Mesenchymal stem cell (in vitro differentiated cells and primary cell): ENCODE data around the gene GABRB3.

Experiments
- DNase-seq: peaks from one replicate; pipeline ENCODE4 v3.0.0-alpha.2; 2013
- H2AFZ ChIP-seq: one replicate; pipeline ENCODE4 v1.6.1; 2013; ENCODE audit warnings: low read depth, mild to moderate bottlenecking, control low read depth, inconsistent platforms, low read length, moderate library complexity
- H2AK5ac ChIP-seq: 2 replicates; pipeline ENCODE4 v1.6.1; 2013; ENCODE audit warnings: low read length, moderate library complexity, mild to moderate bottlenecking, inconsistent platforms; ENCODE audit not compliant: severe bottlenecking
- H2BK120ac ChIP-seq: one replicate; pipeline ENCODE4 v1.6.1; 2013; ENCODE audit warnings: low read depth, mild to moderate bottlenecking, inconsistent platforms, low read length, moderate library complexity
- H2BK12ac ChIP-seq, 2 experiments: one replicate each; pipeline ENCODE4 v1.6.1; 2013; ENCODE audit warnings: inconsistent platforms in 2 of 2, low read length in 2 of 2, mild to moderate bottlenecking in 2 of 2, moderate library complexity in 2 of 2, control low read depth in 1 of 2
- H2BK15ac ChIP-seq: one replicate; pipeline ENCODE4 v1.6.1; 2013; ENCODE audit warnings: mild to moderate bottlenecking, low read depth, inconsistent platforms; ENCODE audit not compliant: poor library complexity, severe bottlenecking
- H2BK5ac ChIP-seq: 2 replicates; pipeline ENCODE4 v1.6.1; 2013; ENCODE audit warnings: low read depth, mild to moderate bottlenecking, low read length, control low read depth, inconsistent platforms; ENCODE audit not compliant: poor library complexity, severe bottlenecking
- H3K14ac ChIP-seq, 2 experiments: one replicate each; pipeline ENCODE4 v1.6.1; 2013; ENCODE audit warnings: inconsistent platforms in 2 of 2, low read length in 2 of 2, control low read depth in 1 of 2, mild to moderate bottlenecking in 1 of 2, moderate library complexity in 1 of 2
- H3K18ac ChIP-seq, 2 experiments: one replicate each; pipeline ENCODE4 v1.6.1; 2013; ENCODE audit warnings: inconsistent platforms in 2 of 2, low read length in 2 of 2, control low read depth in 1 of 2, low read depth in 1 of 2, mild to moderate bottlenecking in 1 of 2
- H3K23ac ChIP-seq, 2 experiments: one replicate each; pipeline ENCODE4 v1.6.1; 2013; ENCODE audit warnings: inconsistent platforms in 2 of 2, low read length in 2 of 2, mild to moderate bottlenecking in 2 of 2, moderate library complexity in 2 of 2, control low read depth in 1 of 2
- H3K27ac ChIP-seq: 2 replicates; pipeline ENCODE4 v1.5.1; 2013; ENCODE audit warnings: mild to moderate bottlenecking, moderate library complexity, low read length, control low read depth, inconsistent platforms; ENCODE audit not compliant: poor library complexity, severe bottlenecking
- H3K27me3 ChIP-seq, 2 experiments: 2 replicates each; pipeline versions ENCODE4 v1.6.1 to v1.7.0; 2013; ENCODE audit warnings: low read length in 2 of 2, mild to moderate bottlenecking in 2 of 2, moderate library complexity in 2 of 2, control low read depth in 1 of 2, inconsistent platforms in 1 of 2; ENCODE audit not compliant: control insufficient read depth in 1 of 2, insufficient read depth in 1 of 2
- H3K36me3 ChIP-seq, 2 experiments: 2 replicates each; pipeline versions ENCODE4 v1.6.1 to v1.7.0; 2013; ENCODE audit warnings: low read length in 2 of 2, control low read depth in 1 of 2, inconsistent platforms in 1 of 2, low read depth in 1 of 2, mild to moderate bottlenecking in 1 of 2; ENCODE audit not compliant: insufficient read depth in 2 of 2, control insufficient read depth in 1 of 2
- H3K4ac ChIP-seq, 2 experiments: one replicate each; pipeline ENCODE4 v1.6.1; 2013; ENCODE audit warnings: inconsistent platforms in 2 of 2, low read length in 2 of 2, mild to moderate bottlenecking in 2 of 2, moderate library complexity in 2 of 2, control low read depth in 1 of 2, low read depth in 1 of 2
- H3K4me1 ChIP-seq: 2 replicates; pipeline ENCODE4 v1.6.1; 2013; ENCODE audit warnings: low read depth, low read length, control low read depth; ENCODE audit not compliant: control insufficient read depth, insufficient read depth
- H3K4me2 ChIP-seq: 2 replicates; pipeline ENCODE4 v1.6.1; 2013; ENCODE audit warnings: low read length, mild to moderate bottlenecking, inconsistent platforms; ENCODE audit not compliant: poor library complexity, severe bottlenecking
- H3K4me3 ChIP-seq, 2 experiments: 2 replicates each; pipeline versions ENCODE4 v1.5.1 to v1.7.0; 2013; ENCODE audit warnings: low read length in 2 of 2, mild to moderate bottlenecking in 2 of 2, control low read depth in 1 of 2, low read depth in 1 of 2; ENCODE audit not compliant: insufficient read depth in 1 of 2
- H3K79me1 ChIP-seq: replicated peaks from 2 replicates; pipeline ENCODE4 v1.6.1; 2013; ENCODE audit warnings: mild to moderate bottlenecking, control low read depth, low read length, inconsistent platforms; ENCODE audit not compliant: poor library complexity, severe bottlenecking
- H3K9ac ChIP-seq: 2 replicates; pipeline ENCODE4 v1.7.0; 2013; ENCODE audit warnings: mild to moderate bottlenecking, low read length, moderate library complexity
- H3K9me3 ChIP-seq: 2 replicates; pipeline ENCODE4 v1.7.0; 2013; ENCODE audit warnings: mild to moderate bottlenecking, low read length; ENCODE audit not compliant: control insufficient read depth
- H4K8ac ChIP-seq: one replicate; pipeline ENCODE4 v1.6.1; 2013; ENCODE audit warnings: inconsistent platforms, mild to moderate bottlenecking, low read length, moderate library complexity
- H4K91ac ChIP-seq: one replicate; pipeline ENCODE4 v1.6.1; 2013; ENCODE audit warnings: mild to moderate bottlenecking, low read length, inconsistent platforms
- WGBS: methylation state at CpG from one replicate; pipeline ENCODE4 v1.1.7; 2013; ENCODE audit warnings: mixed read lengths; 5-methylcytosine and 5-hydroxymethylcytosine counted together

The GABRB3 gene

GRCh38 chr15:26691249-26691648 is 81.6 kb downstream of the GABRB3 start:
- Histone ChIP-seq H3K9ac (no peak overlapping the region), H3K9me3 (peaks cover 23% of the 10 kb centered on the region), H3K18ac (no peak overlapping the region), H3K14ac (no peak overlapping the region), H3K4me1 (no peaks in the 10 kb centered on the region), H4K91ac (no peak overlapping the region), H3K4me2 (no peak overlapping the region), H2BK15ac (no peak overlapping the region), H4K8ac (no peak overlapping the region), H2BK12ac (no peak overlapping the region), H3K79me1 (no peaks in the 10 kb centered on the region), H3K36me3 (no peaks in the 10 kb centered on the region), H3K4me3 (no peak overlapping the region), H2AK5ac (no peak overlapping the region), H3K27me3 (no peaks in the 10 kb centered on the region), H3K4ac (no peak overlapping the region), H3K23ac (no peak overlapping the region), H2BK120ac (no peak overlapping the region), H2AFZ (no peak overlapping the region), H2BK5ac (no peak overlapping the region), H3K27ac (no peak overlapping the region)
- WGBS, result 88% methylated on average over 1 of the region's 4 CpGs
- no peak for DNase-seq

GRCh38 chr15:26690778-26691177 is 82.1 kb downstream of the GABRB3 start:
- 58% methylated on average over 2 of the region's 2 CpGs for WGBS

GRCh38 chr15:26689462-26689861 is 83.4 kb downstream of the GABRB3 start:
- H3K27me3 ChIP-seq, result no peaks in the 10 kb centered on the region
- no peak overlapping the region for H3K18ac ChIP-seq
- no peak overlapping the region for H3K27ac ChIP-seq
- H3K23ac ChIP-seq, result no peak overlapping the region
- no peak overlapping the region for H3K4me2 ChIP-seq
- no peak overlapping the region for H4K91ac ChIP-seq
- 43% methylated on average over 7 of the region's 7 CpGs for WGBS
- H2BK15ac ChIP-seq, result no peak overlapping the region
- H3K79me1 ChIP-seq, result no peaks in the 10 kb centered on the region
- H3K9ac ChIP-seq, result no peak overlapping the region
- H2BK120ac ChIP-seq, result no peak overlapping the region
- no peak overlapping the region for H2AK5ac ChIP-seq
- no peak overlapping the region for H3K4ac ChIP-seq
- H3K4me1 ChIP-seq, result no peaks in the 10 kb centered on the region
- H4K8ac ChIP-seq, result no peak overlapping the region
- H3K4me3 ChIP-seq, result no peak overlapping the region
- peaks cover 15% of the 10 kb centered on the region for H3K9me3 ChIP-seq
- H2AFZ ChIP-seq, result no peak overlapping the region
- H2BK5ac ChIP-seq, result no peak overlapping the region
- H3K14ac ChIP-seq, result no peak overlapping the region
- DNase-seq, result no peak
- H3K36me3 ChIP-seq, result no peaks in the 10 kb centered on the region
- H2BK12ac ChIP-seq, result no peak overlapping the region

More at GRCh38 chr15:26690778-26691177, 82.1 kb downstream of the GABRB3 start:
- Histone ChIP-seq H3K4ac (no peak overlapping the region), H3K79me1 (no peaks in the 10 kb centered on the region), H2BK5ac (no peak overlapping the region), H2BK120ac (no peak overlapping the region), H3K9ac (no peak overlapping the region), H3K18ac (no peak overlapping the region), H3K4me3 (no peak overlapping the region), H2BK12ac (no peak overlapping the region), H3K4me2 (no peak overlapping the region), H3K27me3 (no peaks in the 10 kb centered on the region), H3K27ac (no peak overlapping the region), H3K23ac (no peak overlapping the region), H3K4me1 (no peaks in the 10 kb centered on the region), H3K9me3 (peaks cover 23% of the 10 kb centered on the region), H4K91ac (no peak overlapping the region), H2AK5ac (no peak overlapping the region), H2AFZ (no peak overlapping the region), H4K8ac (no peak overlapping the region), H3K36me3 (no peaks in the 10 kb centered on the region), H2BK15ac (no peak overlapping the region), H3K14ac (no peak overlapping the region)
- DNase-seq, result no peak

- Histone ChIP-seq H3K27me3 (no peaks in the 10 kb centered on the region), H2BK5ac (no peak overlapping the region), H3K9ac (no peak overlapping the region), H3K4me1 (no peaks in the 10 kb centered on the region), H3K9me3 (peaks cover 14% of the 10 kb centered on the region), H3K4me3 (no peak overlapping the region), H3K79me1 (no peaks in the 10 kb centered on the region), H3K36me3 (no peaks in the 10 kb centered on the region), H3K4me2 (no peak overlapping the region), H2AFZ (no peak overlapping the region), H3K14ac (no peak overlapping the region), H2BK12ac (no peak overlapping the region), H2BK15ac (no peak overlapping the region), H2BK120ac (no peak overlapping the region), H4K8ac (no peak overlapping the region), H3K23ac (no peak overlapping the region), H3K27ac (no peak overlapping the region), H4K91ac (no peak overlapping the region), H3K18ac (no peak overlapping the region), H2AK5ac (no peak overlapping the region), H3K4ac (no peak overlapping the region)
- no peak for DNase-seq
- 82% methylated on average over 10 of the region's 11 CpGs for WGBS
These were observed 86.2 kb downstream of the GABRB3 start for GRCh38 chr15:26686547-26687187.
